Measurements from ENCODE around the gene PKHD1.

PKHD1 gene

DNA sequence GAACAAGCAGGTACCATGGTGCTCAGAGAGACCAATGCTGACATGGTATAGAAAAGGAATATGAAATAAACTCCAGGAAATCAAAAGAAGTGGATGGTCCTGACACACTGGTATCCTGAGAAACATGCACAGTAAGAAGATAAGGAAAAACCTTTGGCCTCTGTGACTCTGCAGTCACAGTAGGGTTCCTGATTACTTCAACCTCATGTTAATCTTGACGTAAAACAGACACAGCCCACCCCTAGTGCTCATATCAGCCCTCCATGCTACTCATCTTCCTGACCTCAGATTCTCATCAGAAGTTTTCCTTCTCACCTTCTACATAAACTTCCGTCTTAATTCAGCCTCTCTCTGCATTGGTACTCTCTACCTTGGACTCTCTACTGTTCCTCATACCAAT is 240.9 kb downstream of the PKHD1 start:
- no peak for DNase-seq

GRCh38 chr6:51844336-51844735 is 243.1 kb downstream of the PKHD1 start:
- no peak for DNase-seq

GRCh38 chr6:51843456-51844056 is 243.9 kb downstream of the PKHD1 start:
- DNase-seq: no peak

DNA sequence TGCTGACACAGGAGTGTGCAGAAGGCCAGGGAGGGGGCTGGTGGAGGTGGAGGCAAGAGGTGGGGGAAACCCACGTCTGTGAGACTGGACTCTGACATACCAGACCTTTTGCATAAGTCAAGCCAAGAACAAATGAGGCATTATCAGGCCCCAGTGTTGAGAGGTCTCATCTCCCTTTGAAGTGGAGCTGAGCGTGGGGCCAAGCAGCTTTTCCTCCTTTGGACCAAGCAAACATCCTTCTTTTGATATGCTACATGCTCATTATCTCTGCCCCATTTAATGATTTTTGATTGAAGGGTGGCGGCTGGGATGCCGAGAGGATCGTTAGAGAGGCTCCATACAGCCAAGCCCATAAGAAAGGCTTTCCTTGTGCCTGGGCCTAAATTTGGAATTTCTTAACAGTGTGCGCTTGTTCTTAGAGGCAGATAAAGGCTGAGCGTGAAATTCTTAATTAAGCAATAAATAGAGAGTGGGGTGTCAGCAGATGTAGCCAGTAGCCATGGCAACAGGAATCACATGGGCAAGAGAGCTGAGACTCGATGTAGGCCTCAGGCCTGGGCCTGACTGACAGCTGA is 244.5 kb downstream of the PKHD1 start:
- no peak for DNase-seq

- no peak for DNase-seq
These were observed 245.2 kb downstream of the PKHD1 start for GRCh38 chr6:51842061-51842803.

- DNase-seq: no peak
These were observed 245.8 kb downstream of the PKHD1 start for GRCh38 chr6:51841626-51842025.

GRCh38 chr6:51839726-51840374 is 247.6 kb downstream of the PKHD1 start:
- no peak for DNase-seq

DNA sequence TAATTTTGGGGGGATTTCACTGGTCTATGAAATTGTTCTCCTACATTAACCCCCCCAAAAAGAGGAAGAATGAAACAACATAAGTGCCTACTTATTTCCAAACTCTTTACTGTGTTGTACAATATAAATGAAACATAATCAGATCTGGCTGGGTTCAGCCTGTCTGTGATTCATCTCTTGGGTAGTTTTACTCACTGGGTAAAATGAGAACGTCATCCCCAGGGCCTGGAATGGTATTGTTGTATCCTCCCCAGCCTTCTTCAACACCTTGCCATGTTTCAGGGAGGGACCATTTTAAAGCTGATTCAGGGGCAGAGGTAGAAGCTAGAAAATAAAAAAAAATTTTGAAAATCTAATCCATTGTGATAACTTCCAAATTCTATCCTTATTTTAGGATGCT is 256.7 kb downstream of the PKHD1 start:
- no peak for DNase-seq

DNA sequence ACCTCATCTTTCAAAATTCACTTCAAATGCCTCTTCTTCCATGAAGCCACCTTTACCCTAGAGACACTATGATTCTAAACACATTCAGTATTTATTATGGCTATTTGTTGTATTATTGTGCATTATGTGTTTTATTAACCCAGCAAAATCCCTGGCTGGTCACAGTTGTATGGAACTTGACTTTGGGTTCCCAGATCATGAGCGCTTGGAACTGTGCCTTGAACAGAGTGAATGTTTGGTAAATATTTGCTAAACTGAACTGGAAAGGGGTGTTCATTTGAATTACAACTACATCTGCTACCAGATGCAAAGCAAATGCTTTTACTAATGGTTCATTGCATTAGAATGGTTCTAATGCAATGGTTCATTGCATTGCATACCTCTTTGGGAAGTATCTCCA is 259.8 kb downstream of the PKHD1 start:
- no peak for DNase-seq

DNA sequence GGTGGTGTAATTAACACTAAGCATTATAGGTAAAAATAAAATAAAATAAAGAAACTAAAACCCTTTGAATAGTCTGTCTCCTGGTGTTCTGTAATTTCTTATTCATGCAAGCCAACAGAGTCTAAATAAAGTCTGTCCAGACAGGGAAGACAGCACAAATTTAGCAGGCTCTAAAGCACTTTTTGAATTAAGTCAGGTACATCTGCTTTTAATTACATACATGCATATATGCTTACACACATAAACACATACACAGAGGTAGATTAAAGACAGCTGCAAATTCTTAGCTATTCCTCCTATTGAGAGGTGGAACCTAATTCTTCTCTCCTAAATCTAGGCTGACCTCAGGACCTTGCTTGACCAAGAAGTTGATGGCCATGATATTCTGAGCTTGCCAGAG is 262.5 kb downstream of the PKHD1 start:
- DNase-seq: no peak

DNA sequence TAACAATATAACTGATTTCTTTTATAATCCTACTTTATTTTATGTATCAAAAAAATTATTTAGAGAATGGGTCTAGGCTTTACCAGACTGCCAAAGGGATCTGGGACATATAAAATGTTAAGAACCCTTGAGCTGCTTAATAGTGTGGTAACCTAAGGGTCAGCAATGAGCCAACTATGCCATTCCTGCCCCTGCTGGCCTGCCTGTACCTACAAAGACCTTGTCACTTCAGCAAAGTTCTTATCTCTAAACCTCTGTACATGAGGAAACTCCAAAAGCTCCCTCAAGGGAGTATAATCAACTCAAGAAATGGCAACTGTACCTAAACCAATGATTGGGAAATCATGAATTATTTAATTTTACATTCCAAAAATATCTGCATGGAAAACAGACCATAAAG is 266.9 kb downstream of the PKHD1 start:
- DNase-seq: no peak

- DNase-seq: no peak
These were observed 268.8 kb downstream of the PKHD1 start for GRCh38 chr6:51818520-51819022.

DNA sequence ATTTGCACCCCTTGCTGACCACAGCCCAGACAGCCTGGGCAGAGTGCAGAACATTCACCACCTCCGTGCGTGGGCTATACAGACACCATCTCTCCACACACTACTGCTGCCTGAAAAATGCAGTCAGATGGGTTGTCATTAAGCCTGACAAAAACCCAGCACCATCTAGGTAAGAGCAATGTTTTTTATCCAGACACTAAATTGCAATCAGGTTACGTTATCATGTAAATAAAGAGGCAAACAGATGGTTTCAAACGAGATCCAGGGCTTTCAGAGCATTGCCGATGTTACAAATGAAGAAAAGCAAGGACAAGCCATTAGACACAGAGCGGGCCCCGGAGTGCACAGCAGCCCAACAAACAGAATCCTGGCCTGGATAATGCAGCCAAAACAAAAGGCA is 269.6 kb downstream of the PKHD1 start:
- DNase-seq: no peak

DNA sequence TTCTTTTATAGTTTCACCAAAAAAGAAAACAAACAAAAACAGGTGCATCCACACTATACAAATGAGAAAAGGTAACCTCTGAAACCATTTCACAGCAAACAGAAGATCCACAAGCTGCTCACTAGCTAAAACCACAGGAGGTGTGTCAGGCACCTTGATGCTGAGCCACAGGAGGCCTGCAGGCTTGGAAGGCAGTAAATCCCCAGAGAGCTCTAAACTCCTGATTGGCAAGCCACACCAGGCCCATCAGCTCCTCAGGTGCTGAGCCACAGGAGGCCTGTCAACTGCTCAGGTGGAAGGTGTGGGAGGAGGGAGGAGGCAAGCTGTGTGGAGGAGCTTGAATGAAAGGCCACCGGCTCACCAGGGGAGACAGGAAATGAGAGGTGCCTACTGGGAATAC is 273.0 kb downstream of the PKHD1 start:
- no peak for DNase-seq

GRCh38 chr6:51813904-51814303 is 273.5 kb downstream of the PKHD1 start:
- DNase-seq: no peak

- no peak for DNase-seq
These were observed 275.2 kb downstream of the PKHD1 start for GRCh38 chr6:51812231-51812630.

DNA sequence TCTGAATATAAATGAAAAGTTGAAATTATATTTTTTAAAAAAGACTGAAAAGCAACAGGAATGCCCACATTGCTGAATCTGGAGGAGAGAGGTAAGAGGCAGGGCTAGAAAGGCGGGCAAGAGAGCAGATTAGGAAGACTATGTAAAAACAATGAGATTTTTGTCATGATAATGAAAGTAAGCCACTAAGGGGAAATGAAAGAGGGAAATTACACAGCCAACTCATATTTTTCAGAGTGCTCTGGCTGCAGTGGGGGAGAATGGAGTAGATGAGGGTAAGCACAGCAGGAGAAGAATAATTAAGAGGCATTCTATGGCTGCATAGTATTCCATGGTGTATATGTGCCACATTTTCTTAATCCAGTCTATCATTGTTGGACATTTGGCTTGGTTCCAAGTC is 281.9 kb downstream of the PKHD1 start:
- no peak for DNase-seq

DNA sequence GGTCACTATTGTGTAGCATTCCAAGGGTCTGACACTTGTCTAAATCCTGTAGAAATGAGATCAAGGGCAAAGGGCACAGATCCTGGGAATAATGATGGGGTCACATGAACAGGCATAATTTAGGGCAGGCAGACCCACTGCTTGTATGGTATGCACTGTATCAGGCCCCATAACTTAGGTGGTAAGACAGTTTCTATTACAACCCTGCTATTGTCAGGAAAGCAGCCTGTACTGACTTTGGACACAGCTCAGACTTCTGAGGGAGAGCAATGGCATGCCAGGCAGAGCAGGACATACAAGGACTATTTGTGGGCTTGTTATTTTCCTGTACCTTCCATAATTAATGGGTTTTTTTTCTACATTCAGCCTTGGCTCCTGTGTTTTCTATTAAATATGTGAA is 286.8 kb downstream of the PKHD1 start:
- DNase-seq: no peak

GRCh38 chr6:51793393-51793792 is 294.0 kb downstream of the PKHD1 start:
- DNase-seq: no peak

DNA sequence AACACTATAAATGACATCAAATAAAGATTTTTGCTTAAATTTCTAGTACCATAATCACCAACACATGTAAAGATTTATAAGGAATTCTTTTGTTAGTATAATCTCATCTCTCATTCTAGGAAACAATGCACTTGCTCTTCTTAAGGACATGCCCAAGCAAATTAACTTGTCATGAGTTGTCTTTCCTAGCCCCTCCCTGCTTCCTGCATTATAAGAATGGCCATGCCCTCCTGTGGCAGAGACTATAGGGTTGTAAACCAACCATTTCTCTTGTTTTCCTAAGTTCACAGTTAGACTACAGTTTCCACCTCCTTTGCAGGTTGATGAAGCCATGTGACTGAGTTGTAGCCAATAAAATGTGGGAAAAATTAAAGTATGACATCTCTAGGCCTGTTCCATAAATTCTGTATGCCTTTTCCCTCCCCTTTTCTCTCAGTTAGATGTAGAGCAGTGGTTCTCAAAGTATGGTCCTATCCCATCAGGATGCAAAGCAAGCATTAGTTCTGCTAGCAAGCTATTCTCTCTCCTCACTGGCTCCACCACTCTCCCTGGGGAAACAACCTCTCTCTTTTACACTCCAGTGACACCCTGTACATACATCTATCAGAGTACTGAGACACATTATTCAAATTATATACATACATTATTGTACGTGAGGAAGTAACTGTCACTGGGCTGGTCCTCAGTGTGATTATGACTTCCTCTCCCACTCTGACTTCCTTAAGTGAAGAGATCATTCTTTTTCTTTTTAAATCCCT is 295.0 kb downstream of the PKHD1 start:
- DNase-seq: no peak

- DNase-seq: no peak
These were observed 296.5 kb downstream of the PKHD1 start for GRCh38 chr6:51790946-51791345.

- DNase-seq: no peak
These were observed 299.3 kb downstream of the PKHD1 start for GRCh38 chr6:51788121-51788520.

GRCh38 chr6:51778666-51779065 is 308.7 kb downstream of the PKHD1 start:
- DNase-seq: no peak

Measured in activated gamma-delta T cell treated with Interleukin-2 at 50 U/mL for 16 hours (primary cell).